ENCODE measurements around the gene IL22RA2.

- TF ChIP-seq CTCF (IDR thresholded peaks at IDR 0.05) (no peak), POLR2A (IDR thresholded peaks at IDR 0.05) (no peak)
Measured at GRCh38 chr6:137181891-137182653, 8.6 kb upstream of the IL22RA2 start.
